HG03520 (cell line): ENCODE measurements around the gene PHF1.
"Not testable (repeated sequence)": the region's sequence is repeated elsewhere in the genome, so short reads cannot be mapped to it uniquely, and the experiment has no call there.

Experiments used
- ATAC-seq: cut with Tn5 transposase; IDR thresholded peaks from one replicate; pipeline ENCODE4 v1.9.1; 2021; ENCODE audit warnings: mild to moderate bottlenecking, moderate library complexity; ENCODE audit not compliant: unreplicated experiment

The PHF1 gene

GRCh38 chr6:33410711-33411631 is at the start of gene PHF1:
Gene PHF1 (plus strand): TSS chr6:33411014. CDS start chr6:33412264, 1,250 bp downstream.
- peak; percentile 31 for ATAC-seq

- ATAC-seq: not testable (repeated sequence)
Measured at GRCh38 chr6:33363486-33363885, 47.3 kb upstream of the PHF1 start.

DNA sequence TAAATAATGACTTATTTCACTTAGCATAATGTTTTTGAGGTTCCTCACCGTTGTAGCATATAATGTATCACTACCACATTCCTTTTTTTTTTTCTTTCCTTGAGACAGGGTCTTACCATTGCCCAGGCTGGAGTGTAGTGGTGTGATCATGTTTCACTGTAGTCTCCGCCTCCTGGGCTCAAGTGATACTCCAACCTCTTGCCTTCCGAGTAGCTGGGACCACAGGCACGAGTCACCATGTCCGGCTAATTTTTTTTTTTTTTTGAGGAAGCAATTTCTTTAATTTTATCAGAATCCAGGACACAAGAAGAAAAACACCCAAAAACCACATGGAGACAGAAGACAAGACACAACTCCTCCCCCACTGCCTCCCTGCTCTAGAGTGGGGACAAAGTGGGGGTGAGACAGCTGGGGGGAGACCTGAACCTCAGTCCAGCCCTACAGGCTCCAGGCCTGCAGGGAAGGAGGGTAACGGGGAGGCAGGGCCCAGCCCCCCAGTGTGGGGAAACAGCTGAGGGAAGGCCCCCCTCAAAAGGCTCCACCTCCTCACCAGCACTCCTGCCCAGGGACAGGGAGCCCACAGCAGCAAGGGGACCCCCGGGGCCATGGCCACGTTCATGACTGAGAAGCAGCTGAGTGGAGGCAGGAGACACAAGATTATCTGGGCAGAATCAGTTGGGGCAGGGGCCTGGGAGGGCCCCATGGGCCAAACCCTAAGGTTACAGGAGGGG is 46.2 kb upstream of the PHF1 start:
- ATAC-seq: not testable (repeated sequence)

GRCh38 chr6:33365206-33365971 is 45.4 kb upstream of the PHF1 start:
- not testable (repeated sequence) for ATAC-seq

GRCh38 chr6:33367009-33367714 is 43.7 kb upstream of the PHF1 start:
- no peak for ATAC-seq

DNA sequence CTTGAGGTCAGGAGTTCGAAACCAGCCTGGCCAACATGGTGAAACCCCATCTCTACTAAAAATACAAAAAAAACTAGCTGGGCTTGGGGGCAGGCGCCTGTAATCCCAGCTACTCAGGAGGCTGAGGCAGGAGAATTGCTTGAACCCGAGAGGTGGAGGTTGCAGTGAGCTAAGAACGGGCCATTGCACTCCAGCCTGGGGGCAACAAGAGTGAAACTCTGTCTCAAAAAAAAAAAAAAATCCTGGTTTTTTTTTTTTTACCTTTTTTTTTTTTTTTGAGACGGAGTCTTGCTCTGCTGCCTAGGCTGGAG is 43.1 kb upstream of the PHF1 start:
- not testable (repeated sequence) for ATAC-seq

DNA sequence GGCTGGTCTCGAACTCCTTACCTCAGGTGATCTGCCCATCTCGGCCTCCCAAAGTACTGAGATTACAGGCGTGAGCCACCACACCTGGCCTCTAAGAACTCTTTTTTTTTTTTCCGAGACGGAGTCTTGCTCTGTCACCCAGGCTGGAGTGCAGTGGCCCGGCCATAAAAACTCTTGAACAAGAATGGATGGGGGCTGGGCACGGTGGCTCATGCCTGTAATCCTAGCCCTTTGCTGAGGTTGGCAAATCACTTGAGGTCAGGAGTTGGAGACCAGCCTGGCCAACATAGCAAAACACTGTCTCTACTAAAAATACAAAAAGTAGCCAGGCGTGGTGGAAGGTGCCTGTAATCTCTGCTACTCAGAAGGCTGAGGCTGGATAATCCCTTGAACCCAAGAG is 38.9 kb upstream of the PHF1 start:
- not testable (repeated sequence) for ATAC-seq

- no peak for ATAC-seq
Measured at GRCh38 chr6:33372526-33373123, 38.2 kb upstream of the PHF1 start.

GRCh38 chr6:33373960-33374910 is 36.6 kb upstream of the PHF1 start:
- ATAC-seq: no peak

DNA sequence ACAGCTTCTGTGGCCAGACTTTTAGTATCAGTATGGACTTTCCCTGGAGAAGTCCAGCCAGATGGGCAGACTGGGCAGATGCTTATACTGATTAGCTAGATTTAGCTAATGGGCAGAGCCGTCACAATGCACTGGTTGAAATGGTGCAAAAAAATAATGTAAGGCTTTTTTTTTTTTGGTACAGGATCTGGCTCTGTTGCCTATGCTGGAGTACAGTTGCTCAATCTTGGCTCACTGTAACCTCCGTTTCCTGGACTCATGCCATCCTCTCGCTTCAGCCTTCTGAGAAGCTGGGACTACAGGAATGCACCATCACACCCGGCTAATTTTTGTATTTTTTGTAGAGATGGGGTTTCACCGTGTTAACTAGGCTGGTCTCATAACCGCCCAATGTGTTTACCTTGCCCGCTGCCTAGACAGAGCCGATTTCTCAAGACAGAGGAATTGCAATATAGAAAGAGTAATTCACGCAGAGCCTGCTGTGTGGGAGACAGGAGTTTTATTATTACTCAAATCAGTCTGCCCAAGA is 35.6 kb upstream of the PHF1 start:
- no peak for ATAC-seq

- ATAC-seq: no peak
Measured at GRCh38 chr6:33377171-33377570, 33.6 kb upstream of the PHF1 start.

GRCh38 chr6:33379184-33379583 is 31.6 kb upstream of the PHF1 start:
- ATAC-seq: not testable (repeated sequence)

DNA sequence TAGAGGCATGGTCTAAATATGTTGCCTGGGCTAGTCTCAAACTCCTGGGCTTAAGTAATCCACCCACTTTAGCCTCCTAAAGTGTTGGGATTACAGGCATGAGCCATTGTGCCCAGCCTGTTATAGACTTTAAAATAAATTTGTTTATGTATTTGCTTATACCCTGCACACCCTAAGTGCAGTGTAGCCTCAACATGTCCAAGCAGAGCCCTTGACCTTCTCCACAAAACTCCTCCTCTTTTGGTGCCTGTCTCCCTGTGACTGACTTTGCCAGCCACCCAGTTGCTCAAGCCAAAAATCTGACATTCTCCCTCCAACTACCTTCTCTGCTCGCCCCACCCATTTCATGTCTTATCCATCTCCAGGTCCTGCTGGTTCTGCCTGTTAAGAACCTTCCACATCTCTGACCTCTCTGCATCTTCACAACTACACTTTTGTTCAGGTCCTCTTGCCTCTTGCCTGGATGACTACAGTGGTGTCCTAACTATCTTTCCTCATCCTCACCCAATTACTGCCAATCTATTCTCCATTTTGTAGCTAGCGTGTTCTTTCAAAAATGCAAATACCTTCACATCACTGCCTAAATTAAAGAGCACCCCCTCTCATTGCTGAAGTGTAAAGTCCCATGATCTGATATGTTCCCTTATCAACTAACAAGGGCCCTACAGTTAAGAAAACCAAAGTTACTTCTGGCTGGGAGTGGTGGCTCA is 30.4 kb upstream of the PHF1 start:
- ATAC-seq: no peak

DNA sequence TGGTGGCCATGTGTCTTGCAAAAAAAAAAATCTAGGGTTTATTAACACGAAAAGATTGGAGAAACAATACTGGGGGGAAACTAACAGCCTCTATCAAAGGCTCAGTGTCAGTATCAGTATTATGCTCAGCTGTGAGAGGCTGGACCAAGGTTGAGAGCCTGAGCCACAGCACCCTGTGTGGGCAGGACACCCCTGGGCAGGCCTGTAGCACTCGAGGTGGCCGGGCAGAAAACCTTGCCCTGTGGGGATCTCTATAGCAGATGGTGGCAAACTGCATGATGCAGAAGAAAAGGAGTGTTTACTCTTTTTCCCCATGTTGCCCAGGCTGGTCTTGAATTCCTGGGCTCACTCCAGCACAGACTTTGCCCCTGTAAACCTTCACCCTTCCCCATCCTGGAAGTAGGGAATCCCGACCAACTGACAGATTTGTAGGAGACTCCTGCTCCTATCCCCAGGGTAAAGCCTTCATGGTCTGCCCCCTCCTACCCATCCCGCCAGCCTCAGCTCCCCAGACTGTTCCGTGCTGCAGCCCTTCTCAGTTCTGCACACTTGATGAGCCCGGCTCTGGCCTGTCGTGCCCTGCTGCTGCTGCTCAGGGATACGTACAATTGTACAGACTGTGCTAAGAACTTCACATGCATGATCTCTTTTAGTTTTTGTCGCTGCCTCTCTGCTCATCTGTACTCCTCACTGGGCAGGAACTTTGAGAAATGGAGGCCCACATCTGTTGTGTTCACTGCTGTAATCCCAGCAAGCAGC is 27.2 kb upstream of the PHF1 start:
- no peak for ATAC-seq

DNA sequence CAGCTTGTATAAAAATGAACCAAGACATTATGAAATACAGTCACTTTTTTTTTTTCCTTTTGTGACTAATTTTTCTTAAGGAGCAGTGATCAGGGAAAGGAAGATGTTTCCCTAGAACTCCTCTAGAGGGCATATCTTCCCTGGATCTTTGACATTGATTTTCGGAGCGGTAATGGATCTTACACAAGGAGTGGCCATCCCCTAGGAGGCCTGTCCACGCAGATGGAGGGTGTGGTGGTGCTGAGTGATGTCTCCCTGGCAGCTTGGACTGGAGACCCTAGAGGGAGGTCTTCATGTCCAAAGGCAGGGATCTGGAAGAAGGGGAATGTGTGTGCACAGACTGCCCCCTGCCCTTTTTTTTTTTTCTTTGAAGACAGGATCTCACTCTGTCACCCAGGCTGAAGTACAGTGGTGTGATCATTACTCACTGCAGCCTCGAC is 26.2 kb upstream of the PHF1 start:
- ATAC-seq: no peak

DNA sequence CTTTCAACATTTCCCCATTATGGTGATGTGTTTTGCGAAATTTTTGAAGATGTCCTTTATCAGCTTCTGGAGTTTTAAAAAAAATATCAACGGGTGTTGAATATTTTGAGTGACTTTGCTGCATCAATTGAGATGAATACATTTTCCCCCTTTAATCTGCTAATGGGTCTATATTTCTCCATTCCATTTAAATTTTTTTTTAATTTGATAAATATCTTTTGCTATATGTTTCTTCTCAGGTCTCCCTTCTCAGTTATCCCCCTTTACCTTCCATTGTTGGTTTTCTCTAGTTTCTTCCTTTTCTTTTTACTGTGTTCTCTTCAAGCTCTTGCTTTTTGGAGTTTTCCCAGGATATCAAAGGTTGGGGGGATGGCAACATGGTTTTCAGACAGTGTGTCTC is 20.6 kb upstream of the PHF1 start:
- ATAC-seq: no peak

DNA sequence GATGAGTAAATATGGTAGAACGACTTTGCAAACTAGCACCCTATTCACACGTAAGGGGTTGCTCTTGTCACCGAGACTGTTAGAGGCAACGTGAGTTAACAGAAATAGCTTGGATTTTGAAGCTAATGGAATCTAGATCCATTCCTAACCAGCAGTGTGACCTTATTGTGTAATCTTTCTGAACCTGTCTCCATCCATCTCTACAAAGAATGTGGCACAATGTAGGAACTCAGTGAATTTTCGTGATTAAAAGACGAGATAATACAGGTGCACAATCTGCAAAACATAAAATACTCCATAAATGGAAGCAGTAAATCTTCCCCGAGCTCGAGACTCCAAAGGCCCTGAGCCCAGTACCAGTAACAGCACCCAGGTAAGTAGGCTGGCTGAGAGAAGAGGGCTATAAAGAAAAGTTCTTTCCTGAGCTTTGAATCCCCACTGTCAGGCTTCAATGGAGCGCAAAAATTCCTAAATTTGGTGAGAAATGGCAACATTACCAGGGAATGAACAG is 20.0 kb upstream of the PHF1 start:
- ATAC-seq: no peak
